Chondrocyte (in vitro differentiated cells): ENCODE results near the gene OSM. TPM values are rescaled to one million over a fixed set of nuclear protein-coding genes. Genes with fewer than 3 reads are reported as not detected.

ENCODE experiments used
- DNase-seq: peaks from one replicate; pipeline ENCODE4 v3.0.0; 2021; ENCODE audit warnings: mixed read lengths, low spot score
- H3K27ac Mint-ChIP-seq: one replicate; pipeline ENCODE4 v1.8.0; 2021; ENCODE audit warnings: mild to moderate bottlenecking, moderate library complexity, mixed read lengths; ENCODE audit not compliant: unreplicated experiment
- H3K27me3 Mint-ChIP-seq: 2 replicates; pipeline ENCODE4 v1.8.0; 2021; ENCODE audit warnings: low read depth, mixed read lengths
- H3K36me3 Mint-ChIP-seq: 2 replicates; pipeline ENCODE4 v1.8.0; 2021; ENCODE audit warnings: low read depth, mixed read lengths
- H3K4me1 Mint-ChIP-seq: 2 replicates; pipeline ENCODE4 v1.8.0; 2021; ENCODE audit warnings: low read depth, mild to moderate bottlenecking, mixed read lengths
- H3K4me3 Mint-ChIP-seq: one replicate; pipeline ENCODE4 v1.8.0; 2021; ENCODE audit warnings: mild to moderate bottlenecking, moderate library complexity, mixed read lengths; ENCODE audit not compliant: unreplicated experiment
- H3K9me3 Mint-ChIP-seq: 2 replicates; pipeline ENCODE4 v1.8.0; 2021; ENCODE audit warnings: low read depth, mixed read lengths
- CTCF ChIP-seq: fragments of 200-600 bp; sonication (generic); IDR thresholded peaks from 2 replicates; pipeline ENCODE4 v1.5.0; 2021; ENCODE audit warnings: antibody characterized with exemption, mild to moderate bottlenecking, moderate library complexity
- total RNA-seq: library from RNA; stranded (reverse); gene quantifications from 3 replicates; pipeline ENCODE4 v1.2.1, GENCODE V29; 2021

Gene OSM
- total RNA-seq, 1 donor from 2014 or later = not detected

- Mint-ChIP-seq H3K27ac (no peak overlapping the region), H3K4me3 (no peak overlapping the region), H3K36me3 (peaks cover 10% of the 10 kb centered on the region), H3K4me1 (peaks cover 26% of the 10 kb centered on the region), H3K9me3 (no peaks in the 10 kb centered on the region), H3K27me3 (no peaks in the 10 kb centered on the region)
- no peak for TF ChIP-seq CTCF
- no peak for DNase-seq
Observed at GRCh38 chr22:30286331-30286730, 19.7 kb upstream of the OSM start.

GRCh38 chr22:30285846-30286200 is 19.2 kb upstream of the OSM start:
- no peak for TF ChIP-seq CTCF
- Mint-ChIP-seq H3K27ac (no peak overlapping the region), H3K27me3 (no peaks in the 10 kb centered on the region), H3K36me3 (peaks cover 10% of the 10 kb centered on the region), H3K4me1 (peaks cover 21% of the 10 kb centered on the region), H3K4me3 (no peak overlapping the region), H3K9me3 (no peaks in the 10 kb centered on the region)
- DNase-seq = no peak

GRCh38 chr22:30285176-30285845 is 18.7 kb upstream of the OSM start:
- DNase-seq = no peak
- TF ChIP-seq CTCF = no peak
- Mint-ChIP-seq H3K9me3 (no peaks in the 10 kb centered on the region), H3K27ac (no peak overlapping the region), H3K4me3 (no peak overlapping the region), H3K4me1 (peaks cover 18% of the 10 kb centered on the region), H3K27me3 (no peaks in the 10 kb centered on the region), H3K36me3 (peaks cover 10% of the 10 kb centered on the region)

- Mint-ChIP-seq H3K4me3 (no peak overlapping the region), H3K36me3 (peaks cover 10% of the 10 kb centered on the region), H3K9me3 (no peaks in the 10 kb centered on the region), H3K27me3 (no peaks in the 10 kb centered on the region), H3K4me1 (peaks cover 12% of the 10 kb centered on the region), H3K27ac (no peak overlapping the region)
- DNase-seq = no peak
- TF ChIP-seq CTCF = no peak
Observed at GRCh38 chr22:30284666-30285065, 18.0 kb upstream of the OSM start.

- no peak overlapping the region for H3K27ac Mint-ChIP-seq
Observed at GRCh38 chr22:30284172-30284571, 17.5 kb upstream of the OSM start.

More at GRCh38 chr22:30284172-30284571, 17.5 kb upstream of the OSM start:
- peaks cover 10% of the 10 kb centered on the region for H3K36me3 Mint-ChIP-seq
- H3K9me3 Mint-ChIP-seq = no peaks in the 10 kb centered on the region
- H3K27me3 Mint-ChIP-seq = no peaks in the 10 kb centered on the region
- TF ChIP-seq CTCF = no peak
- peaks cover 11% of the 10 kb centered on the region for H3K4me1 Mint-ChIP-seq
- H3K4me3 Mint-ChIP-seq = no peak overlapping the region
- no peak for DNase-seq
